ENCODE results near the gene DDX41.

The DDX41 gene

GRCh38 chr5:177520916-177521513 is 4.3 kb upstream of the DDX41 start:
- no peak for DNase-seq (ENCODE audit: low read depth)
- H3K4me3 ChIP-seq (ENCODE audit: low read length), result no peak overlapping the region
- TF ChIP-seq CTCF (conservative IDR thresholded peaks at IDR 0.05; ENCODE audit: low read depth, low read length), result peak; percentile 25

- no peak overlapping the region for H3K4me3 ChIP-seq (ENCODE audit: low read length)
- no peak for DNase-seq (ENCODE audit: low read depth)
- TF ChIP-seq CTCF (conservative IDR thresholded peaks at IDR 0.05; ENCODE audit: low read depth, low read length), result no peak
Observed at GRCh38 chr5:177520271-177520670, 3.5 kb upstream of the DDX41 start.

GRCh38 chr5:177519463-177520235 is 2.9 kb upstream of the DDX41 start:
- TF ChIP-seq CTCF (conservative IDR thresholded peaks at IDR 0.05; ENCODE audit: low read depth, low read length), result no peak
- no peak overlapping the region for H3K4me3 ChIP-seq (ENCODE audit: low read length)
- DNase-seq (ENCODE audit: low read depth), result no peak

- no peak for TF ChIP-seq CTCF (conservative IDR thresholded peaks at IDR 0.05; ENCODE audit: low read depth, low read length)
- H3K4me3 ChIP-seq (ENCODE audit: low read length), result peak overlapping the region; percentile 97
- no peak for DNase-seq (ENCODE audit: low read depth)
Observed at GRCh38 chr5:177515580-177515979, 1.2 kb downstream of the DDX41 start.

GRCh38 chr5:177514541-177514940 is 2.2 kb downstream of the DDX41 start:
- no peak overlapping the region for H3K4me3 ChIP-seq (ENCODE audit: low read length)
- DNase-seq (ENCODE audit: low read depth), result no peak
- no peak for TF ChIP-seq CTCF (conservative IDR thresholded peaks at IDR 0.05; ENCODE audit: low read depth, low read length)

GRCh38 chr5:177513500-177513899 is 3.3 kb downstream of the DDX41 start:
- no peak for TF ChIP-seq CTCF (conservative IDR thresholded peaks at IDR 0.05; ENCODE audit: low read depth, low read length)
- DNase-seq (ENCODE audit: low read depth), result no peak
- no peak overlapping the region for H3K4me3 ChIP-seq (ENCODE audit: low read length)
